GM18867 (cell line): ENCODE data around the gene NR2F1.

Experiments
- ATAC-seq: cut with Tn5 transposase; IDR thresholded peaks from one replicate; pipeline ENCODE4 v1.9.1; 2021; ENCODE audit warnings: mild to moderate bottlenecking, moderate library complexity; ENCODE audit not compliant: unreplicated experiment

NR2F1 gene

DNA sequence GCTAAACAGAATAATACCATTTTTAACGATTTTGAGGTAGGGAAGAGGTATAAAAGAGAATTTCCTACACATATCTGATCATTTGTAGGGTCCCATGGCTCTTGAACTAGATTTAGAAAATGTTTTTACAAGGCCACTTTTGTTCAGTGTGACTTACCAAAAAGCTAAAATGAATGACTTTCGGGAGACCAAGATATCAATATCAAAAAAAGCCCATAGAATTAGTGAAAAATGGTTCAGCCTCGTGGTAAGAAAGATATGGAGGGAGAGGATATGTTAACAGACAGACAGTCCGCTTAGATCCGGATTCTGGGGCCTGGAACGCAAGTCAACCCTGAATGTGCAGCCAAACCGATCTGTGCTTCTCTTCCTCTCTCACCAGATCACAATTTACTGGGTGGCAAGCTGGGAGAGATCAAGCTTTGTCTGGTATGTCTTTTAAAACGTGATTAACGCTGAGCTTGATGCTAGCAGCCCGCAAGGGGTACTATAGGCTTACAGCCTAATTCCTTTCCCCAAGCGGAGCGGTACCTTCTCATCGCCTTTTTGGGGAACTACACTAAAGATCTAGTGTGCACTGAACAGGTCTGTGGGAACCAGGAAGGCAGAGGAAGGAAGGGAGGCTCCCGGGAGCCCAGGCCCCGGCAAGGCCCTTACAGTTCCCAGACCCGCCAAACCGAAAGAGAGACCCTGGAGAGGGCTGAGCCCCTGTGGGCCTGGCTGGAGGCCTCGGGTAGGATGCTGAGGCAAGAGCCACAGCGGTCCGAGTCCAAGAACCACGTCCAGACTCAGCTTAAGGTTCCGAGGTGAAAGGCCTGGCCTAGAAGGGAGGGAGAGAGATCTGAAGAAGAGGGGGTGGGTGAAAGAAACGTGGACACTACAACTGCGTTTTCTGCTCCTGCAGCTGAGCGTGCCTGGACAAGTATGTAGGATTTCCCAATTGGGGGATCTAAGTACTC lies 4.9 kb upstream of the NR2F1 start:
- no peak for ATAC-seq

DNA sequence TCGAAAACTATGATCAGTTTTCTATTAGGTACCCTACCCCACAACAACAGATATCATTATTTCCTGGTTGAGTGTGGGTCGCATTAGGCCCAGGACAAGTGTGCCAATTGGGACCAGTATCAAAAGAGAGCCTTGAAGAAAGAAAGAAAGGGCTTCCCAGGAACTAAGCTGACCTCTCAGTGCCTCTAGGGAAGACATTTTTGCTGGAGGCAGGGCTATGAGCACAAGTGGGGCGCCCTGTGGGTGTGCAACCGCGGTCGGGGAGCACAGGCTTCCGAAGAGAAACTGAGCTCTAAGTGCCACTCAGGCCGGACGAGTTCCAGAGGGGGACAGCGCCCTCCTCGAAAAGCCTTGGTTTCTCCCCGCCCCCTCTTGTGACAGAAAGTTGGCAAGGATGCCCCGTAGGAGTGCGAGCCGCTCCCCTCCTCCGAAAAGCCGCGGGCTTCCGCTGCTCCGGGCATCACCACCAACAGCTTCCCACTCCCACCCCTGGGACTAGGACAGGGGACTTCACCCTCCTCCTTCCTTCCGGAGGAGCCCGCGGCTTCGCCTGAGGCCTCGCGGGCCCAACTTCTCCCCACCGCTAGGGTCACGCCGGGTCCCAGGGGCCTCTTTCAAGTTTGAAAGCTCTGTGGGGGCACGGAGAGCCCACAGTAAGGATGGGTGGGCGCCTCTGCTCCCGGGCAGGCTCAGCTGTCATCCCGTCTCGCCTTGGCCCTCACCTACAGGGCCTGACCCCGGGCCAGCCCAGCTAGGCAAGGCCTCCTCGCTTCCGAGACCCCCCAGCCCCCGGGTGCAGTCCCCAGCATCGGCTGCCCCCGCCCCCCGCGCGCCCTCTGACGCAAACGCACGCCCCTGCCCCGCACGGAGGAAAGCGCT lies 4.0 kb upstream of the NR2F1 start:
- no peak for ATAC-seq

DNA sequence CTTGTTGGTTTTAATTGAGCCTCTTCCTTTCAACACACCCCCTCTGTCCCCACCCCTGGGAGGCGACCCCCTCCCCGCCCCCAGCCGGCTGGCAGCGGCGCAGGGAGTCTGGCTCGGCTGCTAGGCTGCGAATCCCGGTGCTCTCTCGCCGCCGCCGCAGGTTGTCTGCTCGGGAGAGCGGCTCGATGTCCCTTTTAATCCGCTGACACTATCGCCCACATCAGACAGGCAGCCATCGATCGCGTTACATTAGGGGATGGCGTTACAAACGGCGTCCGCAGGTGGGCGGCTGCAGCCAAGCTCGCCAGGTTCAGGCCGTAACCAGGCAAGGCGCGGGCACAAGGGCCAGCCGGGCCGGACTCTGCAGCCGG lies 3.3 kb upstream of the NR2F1 start:
- ATAC-seq = no peak

DNA sequence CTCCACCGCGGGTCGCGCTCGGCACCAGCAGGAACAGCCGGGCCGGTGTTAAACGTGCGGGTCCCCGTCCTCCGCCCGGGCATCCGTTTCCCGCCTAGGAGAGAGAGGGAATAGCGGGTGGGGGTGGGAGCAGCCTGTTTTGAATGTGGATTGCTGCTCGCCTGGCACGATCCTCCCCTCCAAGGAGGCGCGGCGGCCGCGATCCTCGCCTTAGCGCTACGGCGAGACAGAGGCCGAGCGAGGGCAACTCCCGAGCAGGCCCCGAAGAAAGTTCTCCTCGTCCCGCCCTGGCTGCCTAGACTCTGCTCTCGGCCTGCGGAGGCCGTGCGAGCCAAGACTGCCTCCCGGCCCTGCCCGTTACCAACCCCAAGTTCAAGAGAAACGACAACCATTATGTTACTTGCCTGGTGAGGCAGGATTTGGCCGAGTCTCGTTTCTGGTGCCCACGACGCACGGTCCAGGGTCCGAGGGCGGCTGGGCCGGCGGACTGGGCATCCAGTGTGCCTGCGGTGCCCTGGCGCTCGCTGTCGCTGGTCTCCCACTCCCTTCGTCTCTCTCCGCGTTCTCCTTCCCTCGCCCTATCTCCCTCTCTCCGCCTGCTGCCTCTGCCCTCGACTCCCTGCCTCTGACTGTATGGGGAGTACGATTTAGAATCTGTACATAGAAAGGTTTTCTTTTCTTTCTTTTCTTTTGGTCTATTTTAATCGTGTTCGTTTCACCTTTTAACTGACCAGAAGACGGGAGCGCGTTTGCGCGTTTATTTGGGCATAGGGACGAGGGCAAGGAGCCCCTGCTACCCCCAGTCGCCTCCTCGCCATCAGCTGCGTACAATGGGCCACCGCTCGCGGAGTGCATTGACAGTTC lies 2.7 kb upstream of the NR2F1 start:
- no peak for ATAC-seq

DNA sequence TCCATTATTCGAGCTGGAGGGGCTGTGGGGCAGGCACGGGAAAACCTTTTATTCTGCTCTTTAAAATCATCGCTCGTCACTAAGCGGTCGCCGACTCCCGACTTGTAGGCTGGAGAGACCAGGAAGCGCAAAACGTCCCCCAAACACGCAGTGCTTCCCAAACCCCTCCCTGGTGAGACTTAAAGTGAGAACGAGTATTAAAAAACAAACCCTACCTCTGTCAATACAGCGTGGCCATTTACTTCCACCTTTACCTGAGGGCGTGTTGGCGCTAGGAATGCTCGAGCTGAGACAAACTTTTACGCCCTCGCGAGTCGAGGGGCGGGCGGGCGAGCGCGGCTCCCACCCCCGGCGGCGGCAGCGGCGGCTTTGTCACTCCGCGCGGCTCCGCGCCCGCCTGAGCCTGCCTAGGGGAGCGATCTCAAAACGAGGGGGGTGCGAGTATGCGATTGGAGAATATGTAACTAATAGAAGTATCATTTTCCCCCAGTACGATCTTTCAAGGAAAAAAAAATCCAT lies 2.0 kb upstream of the NR2F1 start, which contains the start of gene NR2F1-AS1:
TSS of gene NR2F1-AS1 (minus strand) at position 293 of the 519 bp plus-strand sequence.
- peak; percentile 40 for ATAC-seq

DNA sequence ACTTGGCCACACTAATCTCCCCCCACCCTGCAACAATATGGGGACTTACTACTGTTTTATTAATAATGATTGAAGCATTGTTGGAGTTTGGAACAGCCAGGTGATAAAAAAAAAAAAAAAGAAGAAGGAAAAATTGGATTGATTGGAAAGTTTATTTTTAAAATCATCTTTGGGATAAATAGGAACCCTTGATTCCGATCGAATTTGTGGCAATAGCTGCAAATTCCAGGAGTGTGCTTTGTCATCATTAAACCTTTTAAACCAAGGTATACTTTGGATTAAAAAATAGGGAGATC lies 907 bp upstream of the NR2F1 start:
- no peak for ATAC-seq

DNA sequence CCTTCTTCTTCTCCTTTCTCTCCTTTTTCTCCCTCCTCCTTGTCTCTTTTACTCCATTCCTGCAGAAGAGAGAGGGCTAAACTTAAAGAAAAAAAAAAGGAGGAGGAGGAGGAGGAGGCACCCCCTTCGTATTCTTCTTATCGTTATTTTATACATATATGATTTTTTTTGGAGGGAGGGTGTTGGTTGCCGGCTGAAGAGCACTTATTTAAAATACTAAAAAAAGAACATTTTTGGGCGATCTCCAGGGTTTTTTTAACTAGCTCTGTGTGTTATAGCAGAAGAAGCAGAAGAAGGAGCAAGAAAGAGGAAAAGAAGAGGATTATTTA lies 381 bp downstream of the NR2F1 start:
- ATAC-seq = no peak

DNA sequence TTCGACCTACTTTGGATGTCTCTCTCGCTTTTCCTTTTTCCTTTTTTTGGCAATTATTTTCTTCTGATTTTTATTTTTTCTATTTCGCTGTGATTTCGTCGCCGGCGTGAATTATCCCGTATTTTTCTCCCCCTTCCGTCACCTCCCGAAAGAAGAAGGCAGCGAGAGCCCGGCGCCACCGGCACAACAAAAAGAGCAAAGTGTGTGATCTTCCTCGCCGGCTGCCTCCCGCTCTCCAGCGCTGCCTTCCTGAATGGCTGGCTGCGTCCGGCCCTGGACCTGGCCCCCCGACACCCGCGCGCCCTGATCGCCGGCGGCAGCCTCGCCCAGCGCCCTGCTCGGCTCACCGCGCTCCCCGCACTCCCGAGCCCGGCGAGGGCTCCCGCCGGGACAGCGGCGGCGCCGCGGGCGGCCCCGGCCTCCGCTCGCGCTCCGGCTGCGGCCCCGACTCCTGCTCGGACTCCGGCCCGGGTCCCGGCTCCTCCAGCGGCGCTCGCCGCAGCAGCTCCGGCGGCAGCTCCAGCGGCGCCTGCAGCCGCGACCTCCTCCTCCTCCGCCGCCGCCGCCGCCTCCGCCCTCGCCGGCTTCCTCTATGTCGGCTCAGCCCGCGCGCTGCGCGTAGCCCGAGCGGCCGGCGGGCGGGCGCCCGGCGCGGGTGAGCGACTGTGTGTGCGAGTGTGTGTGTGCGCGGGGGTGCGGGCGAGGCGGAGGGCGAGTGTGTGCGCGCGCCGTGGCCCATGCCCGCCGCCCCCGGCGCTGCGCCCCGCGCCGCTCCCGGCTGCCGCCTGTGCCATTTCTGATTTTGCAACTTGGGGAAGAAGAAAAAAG lies 960 bp downstream of the NR2F1 start:
- peak; percentile 45 for ATAC-seq

DNA sequence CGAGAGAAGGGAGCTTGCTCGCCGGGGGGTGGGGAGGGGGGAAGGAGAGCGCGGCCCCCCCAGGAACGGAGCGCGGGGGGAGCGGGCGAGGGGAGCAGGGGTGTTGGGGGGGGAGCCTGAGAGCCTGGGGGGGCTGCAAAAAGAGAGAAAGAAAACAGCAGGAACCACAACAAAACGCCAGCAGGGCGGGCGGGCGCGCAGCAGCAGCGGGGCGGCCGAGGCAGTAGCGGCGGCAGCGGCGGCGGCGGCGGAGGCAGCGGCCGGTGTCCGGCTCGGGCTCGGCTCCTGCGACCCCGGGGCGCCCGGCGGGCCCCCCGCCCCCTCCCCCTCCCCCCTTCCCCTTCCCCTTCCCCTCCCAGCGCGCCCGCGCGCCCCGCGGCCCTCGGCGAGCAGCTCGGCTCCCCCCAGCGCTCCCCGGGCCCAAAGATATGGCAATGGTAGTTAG lies 1.6 kb downstream of the NR2F1 start:
- no peak for ATAC-seq

DNA sequence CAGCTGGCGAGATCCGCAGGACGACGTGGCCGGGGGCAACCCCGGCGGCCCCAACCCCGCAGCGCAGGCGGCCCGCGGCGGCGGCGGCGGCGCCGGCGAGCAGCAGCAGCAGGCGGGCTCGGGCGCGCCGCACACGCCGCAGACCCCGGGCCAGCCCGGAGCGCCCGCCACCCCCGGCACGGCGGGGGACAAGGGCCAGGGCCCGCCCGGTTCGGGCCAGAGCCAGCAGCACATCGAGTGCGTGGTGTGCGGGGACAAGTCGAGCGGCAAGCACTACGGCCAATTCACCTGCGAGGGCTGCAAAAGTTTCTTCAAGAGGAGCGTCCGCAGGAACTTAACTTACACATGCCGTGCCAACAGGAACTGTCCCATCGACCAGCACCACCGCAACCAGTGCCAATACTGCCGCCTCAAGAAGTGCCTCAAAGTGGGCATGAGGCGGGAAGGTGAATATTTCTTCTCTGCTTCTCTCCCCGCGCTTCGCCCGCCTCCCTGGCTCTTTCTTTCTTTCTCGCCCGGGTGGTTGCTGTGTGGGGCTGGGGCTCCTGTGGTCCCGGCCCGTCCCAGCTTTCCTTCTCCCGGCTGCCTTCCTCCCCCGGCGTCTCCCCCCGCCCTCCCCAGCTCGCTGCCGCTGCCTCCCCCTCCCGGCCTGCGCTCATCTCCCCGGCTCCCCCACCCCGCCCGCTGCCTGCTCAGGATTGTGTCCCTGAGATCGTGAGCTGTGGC lies 2.2 kb downstream of the NR2F1 start:
- no peak for ATAC-seq

DNA sequence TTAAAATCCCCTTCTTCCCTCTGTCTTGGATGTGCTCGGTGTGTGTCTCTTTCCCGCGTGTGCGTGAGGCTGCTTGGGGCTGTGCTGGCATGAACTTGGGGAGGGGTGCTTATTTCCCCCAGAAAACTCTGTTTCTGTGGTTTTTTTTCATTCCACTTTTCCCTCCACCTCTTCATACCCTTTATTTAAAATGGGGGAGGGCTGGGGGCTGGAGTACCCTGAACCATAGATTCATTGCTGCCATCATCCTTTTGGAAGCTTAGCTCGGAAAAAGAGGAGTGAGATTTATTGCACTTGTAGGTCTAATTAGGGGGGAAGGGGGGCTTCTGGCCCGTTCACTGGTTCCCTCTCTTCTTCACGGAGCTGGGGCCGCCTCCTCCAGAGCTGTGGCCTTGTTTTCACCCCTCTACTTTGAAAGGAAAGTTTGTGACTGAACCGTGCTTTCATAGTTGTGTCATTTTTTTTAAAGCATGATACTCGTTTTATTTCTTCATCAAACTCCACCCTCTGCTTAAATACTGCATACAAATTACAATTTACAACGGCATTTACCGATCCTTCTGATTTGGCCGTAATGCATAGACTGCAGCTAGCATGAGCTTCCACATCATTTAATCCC lies 2.9 kb downstream of the NR2F1 start:
- ATAC-seq = no peak

DNA sequence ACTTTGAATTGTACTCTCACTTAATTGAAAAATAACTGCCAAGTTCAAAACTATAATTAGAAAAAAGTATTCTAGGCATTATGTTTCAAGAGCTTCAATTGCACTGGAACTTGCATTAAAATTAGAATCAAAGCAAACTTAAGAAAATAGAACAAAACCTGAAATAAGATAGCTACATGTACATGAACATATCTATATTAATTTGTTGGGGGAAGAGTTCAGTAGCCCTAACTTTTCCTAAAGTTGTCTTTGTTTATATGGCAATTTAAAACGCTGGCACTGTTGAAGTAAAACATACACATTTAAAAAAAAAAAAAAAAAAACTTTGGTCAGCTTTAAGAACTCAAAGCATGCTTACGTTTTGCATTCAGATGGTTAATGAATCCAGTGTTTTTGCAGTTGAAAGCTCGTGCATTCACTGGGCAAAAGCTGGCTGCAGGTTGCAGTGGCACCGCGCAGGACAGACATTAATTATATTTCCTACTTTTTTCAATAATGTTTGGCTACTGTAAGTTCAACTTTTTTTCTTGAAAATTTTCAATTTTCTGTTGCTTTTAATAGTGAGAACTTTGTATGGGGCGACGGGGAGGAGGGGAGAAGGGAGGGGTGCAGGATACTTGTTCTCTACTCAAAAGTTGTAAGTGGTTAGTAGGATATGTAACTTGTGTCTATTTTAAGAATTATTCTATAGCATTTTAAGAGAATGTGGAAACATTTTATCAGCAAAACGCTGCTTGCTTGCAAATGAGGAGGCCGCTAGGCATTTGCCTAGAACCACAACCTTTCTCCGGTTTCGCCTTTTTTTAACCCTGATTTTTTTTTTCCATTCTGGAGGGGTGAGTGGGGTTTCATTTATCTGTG lies 3.9 kb downstream of the NR2F1 start:
- ATAC-seq = no peak

DNA sequence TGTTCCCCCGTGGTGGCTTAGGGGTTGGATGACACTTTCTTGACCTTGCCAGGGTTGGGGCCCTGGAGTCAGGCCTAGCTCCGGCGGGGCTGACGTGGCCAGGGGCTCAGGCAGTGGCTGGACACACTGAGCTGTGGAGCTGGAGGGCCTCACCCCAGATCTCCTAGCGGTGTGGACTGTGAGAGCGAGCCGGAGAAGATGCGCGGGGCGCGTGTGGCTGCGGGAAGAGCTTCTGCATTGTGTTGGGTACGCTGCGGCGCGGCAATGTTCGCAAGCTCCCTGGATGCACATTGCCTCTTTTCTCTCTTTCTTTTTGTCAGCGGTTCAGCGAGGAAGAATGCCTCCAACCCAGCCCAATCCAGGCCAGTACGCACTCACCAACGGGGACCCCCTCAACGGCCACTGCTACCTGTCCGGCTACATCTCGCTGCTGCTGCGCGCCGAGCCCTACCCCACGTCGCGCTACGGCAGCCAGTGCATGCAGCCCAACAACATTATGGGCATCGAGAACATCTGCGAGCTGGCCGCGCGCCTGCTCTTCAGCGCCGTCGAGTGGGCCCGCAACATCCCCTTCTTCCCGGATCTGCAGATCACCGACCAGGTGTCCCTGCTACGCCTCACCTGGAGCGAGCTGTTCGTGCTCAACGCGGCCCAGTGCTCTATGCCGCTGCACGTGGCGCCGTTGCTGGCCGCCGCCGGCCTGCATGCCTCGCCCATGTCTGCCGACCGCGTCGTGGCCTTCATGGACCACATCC lies 4.8 kb downstream of the NR2F1 start:
- ATAC-seq = no peak

DNA sequence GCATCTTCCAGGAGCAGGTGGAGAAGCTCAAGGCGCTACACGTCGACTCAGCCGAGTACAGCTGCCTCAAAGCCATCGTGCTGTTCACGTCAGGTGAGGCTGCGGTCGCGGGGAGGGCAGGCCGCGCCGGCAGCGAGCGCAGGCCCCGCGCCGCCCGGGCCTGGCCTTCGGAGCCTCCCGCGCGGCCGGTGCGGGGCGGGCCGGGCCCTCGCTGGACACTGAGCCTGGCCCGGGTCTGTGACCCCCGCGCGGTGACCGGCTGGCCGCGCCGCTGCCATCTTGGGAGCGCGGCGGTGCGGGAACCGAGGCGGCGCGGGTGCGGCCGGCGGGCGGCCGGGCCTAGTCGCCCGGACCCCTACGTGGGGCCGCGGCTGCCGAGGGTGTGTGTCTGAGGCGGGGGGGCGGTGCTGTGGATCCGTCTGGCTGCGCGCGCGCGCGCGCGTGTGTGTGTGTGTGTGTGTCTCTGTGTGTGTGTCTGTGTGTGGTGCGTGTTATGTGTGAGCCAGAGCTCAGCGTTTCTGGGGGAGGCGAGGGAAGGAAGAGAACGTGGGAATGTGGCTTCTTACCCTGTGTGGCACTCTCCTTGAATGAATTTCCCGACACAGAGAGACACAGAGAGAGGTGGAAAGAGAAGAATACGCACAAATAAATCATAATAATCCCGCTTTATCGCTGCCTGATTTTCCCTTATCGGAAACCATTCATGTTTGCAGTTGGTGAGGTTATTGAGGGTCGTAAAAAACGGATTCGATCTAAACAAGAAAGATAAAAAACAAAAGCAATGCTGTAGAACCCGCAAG lies 5.5 kb downstream of the NR2F1 start:
- ATAC-seq = no peak

DNA sequence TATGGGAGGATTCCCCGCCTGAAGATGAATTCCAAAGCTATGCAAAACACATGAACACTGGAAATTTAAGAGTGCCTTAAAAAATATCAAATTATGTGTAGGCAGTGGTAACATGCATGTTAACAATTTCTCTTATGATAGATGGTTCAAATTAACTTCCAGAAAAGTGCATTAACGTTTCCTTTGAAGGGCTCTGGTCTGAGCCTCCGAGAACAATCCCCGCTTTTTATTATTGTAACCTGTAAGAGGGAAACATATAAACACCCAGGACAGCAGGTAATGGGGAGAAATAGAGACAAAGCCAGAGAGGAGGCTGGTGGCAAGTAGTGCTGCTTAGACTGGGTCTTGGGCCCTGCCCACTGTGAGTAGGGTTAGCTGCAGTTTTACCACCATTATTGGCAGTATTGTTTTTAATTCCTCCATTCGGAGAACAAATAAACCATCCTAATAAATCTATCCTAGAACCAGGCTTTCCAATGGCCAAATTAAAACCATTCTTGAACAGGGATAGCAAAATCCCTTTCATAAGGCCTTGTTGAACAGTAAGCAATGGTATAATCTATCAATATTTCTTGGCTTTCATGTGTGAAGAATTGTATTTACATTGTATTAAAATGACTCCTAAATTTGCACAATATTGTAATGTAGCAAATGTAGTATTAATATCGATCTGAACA lies 6.3 kb downstream of the NR2F1 start:
- no peak for ATAC-seq

DNA sequence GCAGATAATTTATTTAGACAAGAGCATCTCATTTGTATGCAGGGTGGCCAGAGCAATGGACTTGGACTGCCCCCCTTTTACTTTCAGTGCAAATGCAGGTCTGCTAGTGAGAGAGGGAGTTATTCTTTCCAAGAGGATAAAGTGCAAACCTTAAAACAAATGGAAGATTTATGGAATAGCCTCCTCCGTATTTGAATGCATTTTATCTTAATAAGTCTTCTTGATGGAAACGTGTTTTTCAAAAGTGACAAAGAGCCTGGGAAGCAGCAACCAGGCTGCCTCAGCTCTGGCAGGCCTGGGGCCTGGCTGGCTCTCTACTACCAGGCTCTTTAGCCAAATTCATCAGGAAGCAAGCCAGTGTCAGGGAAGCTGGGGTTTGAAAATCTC lies 6.8 kb downstream of the NR2F1 start:
- ATAC-seq = no peak
